ENCODE results near the gene C12orf57. TPM values are rescaled to one million over a fixed set of nuclear protein-coding genes. Genes with fewer than 3 reads are reported as not detected.
"Not testable (repeated sequence)": the region's sequence is repeated elsewhere in the genome, so short reads cannot be mapped to it uniquely, and the experiment has no call there.

The C12orf57 gene
- total RNA-seq, 1 donor from 2014 or later = 236 TPM

- Histone ChIP-seq H3K36me3 (ENCODE audit: control insufficient read depth, insufficient read depth, low read length) (no peaks in the 10 kb centered on the region), H3K27me3 (ENCODE audit: control insufficient read depth, insufficient read depth, low read length) (no peaks in the 10 kb centered on the region), H3K4me3 (ENCODE audit: low read depth, low read length) (no peak overlapping the region)
- TF ChIP-seq CTCF (IDR thresholded peaks at IDR 0.05; ENCODE audit: insufficient read depth, low read length, poor library complexity, severe bottlenecking) = no peak
- DNase-seq (ENCODE audit: low read depth) = no peak
Observed at GRCh38 chr12:6902448-6902847, 41.4 kb upstream of the C12orf57 start.

- Histone ChIP-seq H3K27me3 (ENCODE audit: control insufficient read depth, insufficient read depth, low read length) (no peaks in the 10 kb centered on the region), H3K4me3 (ENCODE audit: low read depth, low read length) (no peak overlapping the region), H3K36me3 (ENCODE audit: control insufficient read depth, insufficient read depth, low read length) (no peaks in the 10 kb centered on the region)
- no peak for DNase-seq (ENCODE audit: low read depth)
- no peak for TF ChIP-seq CTCF (IDR thresholded peaks at IDR 0.05; ENCODE audit: insufficient read depth, low read length, poor library complexity, severe bottlenecking)
Observed at GRCh38 chr12:6903722-6904121, 40.1 kb upstream of the C12orf57 start.

- peak within 1 kb of the TSS; percentile 75 for H3K4me3 ChIP-seq (ENCODE audit: low read depth, low read length)
- TF ChIP-seq CTCF (IDR thresholded peaks at IDR 0.05; ENCODE audit: insufficient read depth, low read length, poor library complexity, severe bottlenecking) = no peak
- no peaks in the 10 kb centered on the region for H3K27me3 ChIP-seq (ENCODE audit: control insufficient read depth, insufficient read depth, low read length)
- peak; percentile 89 for DNase-seq (ENCODE audit: low read depth)
- H3K36me3 ChIP-seq (ENCODE audit: control insufficient read depth, insufficient read depth, low read length) = no peaks in the 10 kb centered on the region
Observed at GRCh38 chr12:6904280-6905276, 39.2 kb upstream of the C12orf57 start, which contains the start of gene LRRC23. Gene LRRC23, plus strand, starts transcription at chr12:6904822. Its CDS starts 812 bp downstream, at chr12:6905634.

GRCh38 chr12:6905414-6906040, 38.3 kb upstream of the C12orf57 start:
- Histone ChIP-seq H3K36me3 (ENCODE audit: control insufficient read depth, insufficient read depth, low read length) (no peaks in the 10 kb centered on the region), H3K27me3 (ENCODE audit: control insufficient read depth, insufficient read depth, low read length) (no peaks in the 10 kb centered on the region), H3K4me3 (ENCODE audit: low read depth, low read length) (peak overlapping the region; percentile 75)
- TF ChIP-seq CTCF (IDR thresholded peaks at IDR 0.05; ENCODE audit: insufficient read depth, low read length, poor library complexity, severe bottlenecking) = no peak
- no peak for DNase-seq (ENCODE audit: low read depth)

- not testable (repeated sequence) for DNase-seq (ENCODE audit: low read depth); H3K4me3 ChIP-seq (ENCODE audit: low read depth, low read length); H3K36me3 ChIP-seq (ENCODE audit: control insufficient read depth, insufficient read depth, low read length); H3K27me3 ChIP-seq (ENCODE audit: control insufficient read depth, insufficient read depth, low read length)
Observed at GRCh38 chr12:6908141-6908540, 35.7 kb upstream of the C12orf57 start.

- no peak for TF ChIP-seq CTCF (IDR thresholded peaks at IDR 0.05; ENCODE audit: insufficient read depth, low read length, poor library complexity, severe bottlenecking)
- DNase-seq (ENCODE audit: low read depth) = no peak
- H3K4me3 ChIP-seq (ENCODE audit: low read depth, low read length) = no peak overlapping the region
- no peaks in the 10 kb centered on the region for H3K27me3 ChIP-seq (ENCODE audit: control insufficient read depth, insufficient read depth, low read length)
- no peaks in the 10 kb centered on the region for H3K36me3 ChIP-seq (ENCODE audit: control insufficient read depth, insufficient read depth, low read length)
Observed at GRCh38 chr12:6909421-6910145, 34.2 kb upstream of the C12orf57 start.
